HepG2 (cell line): ENCODE data around the gene PFN1. TPM values are rescaled to one million over a fixed set of nuclear protein-coding genes. Genes with fewer than 3 reads are reported as not detected.

Experiments used
- FOXJ3 ChIP-seq: sonication (generic); formaldehyde crosslinking; IDR thresholded peaks from 2 replicates; pipeline ENCODE4 v1.4.0; 2020; ENCODE audit warnings: missing genetic modification reagents, mild to moderate bottlenecking, borderline replicate concordance
- HMGXB3 ChIP-seq: sonication (generic); formaldehyde crosslinking; IDR thresholded peaks from 2 replicates; pipeline ENCODE4 v1.4.0; 2020; ENCODE audit warnings: missing genetic modification reagents, borderline replicate concordance
- NFYB ChIP-seq: sonication (generic); formaldehyde crosslinking; IDR thresholded peaks from 2 replicates; pipeline ENCODE4 v1.4.0; 2020; ENCODE audit warnings: missing genetic modification reagents
- POGK ChIP-seq: sonication (generic); formaldehyde crosslinking; conservative IDR thresholded peaks from 2 replicates; pipeline ENCODE4 v1.8.0; 2022; ENCODE audit warnings: mild to moderate bottlenecking, moderate library complexity, missing genetic modification reagents
- SMARCE1 ChIP-seq: fragments of 450-650 bp; IDR thresholded peaks from 2 replicates; pipeline ENCODE4 v1.6.1; 2017; ENCODE audit warnings: borderline replicate concordance
- ZBTB46 ChIP-seq: sonication (generic); formaldehyde crosslinking; IDR thresholded peaks from 2 replicates; pipeline ENCODE4 v1.4.0; 2020; ENCODE audit warnings: mild to moderate bottlenecking, missing genetic modification reagents, borderline replicate concordance
- ZFP62 ChIP-seq: sonication (generic); formaldehyde crosslinking; IDR thresholded peaks from 2 replicates; pipeline ENCODE4 v1.4.0; 2020; ENCODE audit warnings: missing genetic modification reagents
- ZFY ChIP-seq: sonication (generic); formaldehyde crosslinking; IDR thresholded peaks from 2 replicates; pipeline ENCODE4 v1.4.0; 2020; ENCODE audit warnings: missing genetic modification reagents
- ZNF234 ChIP-seq: sonication (generic); formaldehyde crosslinking; conservative IDR thresholded peaks from 2 replicates; pipeline ENCODE4 v1.5.1; 2020; ENCODE audit warnings: mild to moderate bottlenecking, missing genetic modification reagents
- ZNF781 ChIP-seq: sonication (generic); formaldehyde crosslinking; IDR thresholded peaks from 2 replicates; pipeline ENCODE4 v1.5.1; 2020; ENCODE audit warnings: borderline replicate concordance, mild to moderate bottlenecking, missing genetic modification reagents; ENCODE audit errors: not compliant biosample characterization
- polyA plus RNA-seq, 8 experiments: library from polyadenylated mRNA; depleted of rRNA in 3 of 8; stranded (reverse) in 7 of 8; unstranded in 1 of 8; fragments of >200 nt; fragmentation: Illumina TruSeq in 4 of 8; extraction: Trizol in 4 of 8; gene quantifications; 2 replicates each; pipeline versions ENCODE4 v1.2.1 to v1.2.3, GENCODE V29; 2011 to 2016; ENCODE audit warnings: low read depth in 4 of 8, missing spikeins in 1 of 8, mixed read lengths in 1 of 8; ENCODE audit not compliant: insufficient read depth in 1 of 8
- total RNA-seq, 5 experiments: library from RNA; depleted of rRNA; stranded (reverse); fragments of >200 nt; fragmentation: Illumina TruSeq; extraction: Trizol; gene quantifications; 2 replicates each; pipeline ENCODE4 v1.2.3, GENCODE V29; 2016; ENCODE audit warnings: low read depth in 1 of 5
- TF ChIP-seq, protein P1 (sequence below): sonication (generic); formaldehyde crosslinking; IDR thresholded peaks from 2 replicates; pipeline ENCODE4 v1.5.0; 2020; ENCODE audit warnings: mild to moderate bottlenecking, missing genetic modification reagents, borderline replicate concordance
- TF ChIP-seq, protein P2 (sequence below): sonication (generic); formaldehyde crosslinking; IDR thresholded peaks from 2 replicates; pipeline ENCODE4 v1.4.0; 2020; ENCODE audit warnings: missing genetic modification reagents, borderline replicate concordance

Gene PFN1
- total and polyA plus RNA-seq, 2 of the 13 experiments (the other 11 are each of a cell fraction or from before 2014, with no cell fraction given) = 494 to 613 TPM

DNA sequence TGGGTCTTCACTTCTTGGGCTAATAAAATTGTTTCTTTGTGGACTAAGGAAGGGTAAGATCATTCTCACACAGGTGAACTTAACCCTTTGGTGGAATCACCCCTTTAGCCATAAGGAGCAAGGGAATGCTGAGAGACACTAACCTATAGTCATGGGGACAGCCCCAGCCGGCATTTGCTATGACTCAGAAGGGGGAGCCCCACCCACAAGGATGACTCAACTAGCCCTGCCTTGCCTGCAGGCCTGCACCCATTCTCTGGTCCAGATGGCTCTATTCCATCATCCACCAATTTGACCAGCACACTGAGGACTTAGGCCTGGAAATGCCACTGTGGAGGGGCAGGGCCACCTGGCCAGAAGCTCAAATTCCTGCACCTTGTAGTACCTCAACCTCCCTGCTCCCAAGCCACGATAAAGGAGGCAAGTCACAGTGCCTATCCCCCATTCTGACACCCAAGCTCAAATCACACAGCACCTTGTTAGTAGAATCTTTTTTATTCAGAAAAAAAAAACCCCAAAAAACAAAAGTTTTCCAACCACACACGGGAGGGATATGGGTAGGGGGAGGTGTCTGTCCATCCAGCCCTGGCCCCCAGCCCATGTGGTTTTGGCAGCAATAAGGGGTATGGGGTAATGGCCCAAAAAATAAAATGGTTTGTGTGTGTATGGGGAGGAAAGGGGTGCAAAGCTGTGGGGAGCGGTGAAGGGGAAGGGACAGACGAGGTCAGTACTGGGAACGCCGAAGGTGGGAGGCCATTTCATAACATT is 3.0 kb downstream of the PFN1 start (continued):
- TF ChIP-seq, protein P1, sequence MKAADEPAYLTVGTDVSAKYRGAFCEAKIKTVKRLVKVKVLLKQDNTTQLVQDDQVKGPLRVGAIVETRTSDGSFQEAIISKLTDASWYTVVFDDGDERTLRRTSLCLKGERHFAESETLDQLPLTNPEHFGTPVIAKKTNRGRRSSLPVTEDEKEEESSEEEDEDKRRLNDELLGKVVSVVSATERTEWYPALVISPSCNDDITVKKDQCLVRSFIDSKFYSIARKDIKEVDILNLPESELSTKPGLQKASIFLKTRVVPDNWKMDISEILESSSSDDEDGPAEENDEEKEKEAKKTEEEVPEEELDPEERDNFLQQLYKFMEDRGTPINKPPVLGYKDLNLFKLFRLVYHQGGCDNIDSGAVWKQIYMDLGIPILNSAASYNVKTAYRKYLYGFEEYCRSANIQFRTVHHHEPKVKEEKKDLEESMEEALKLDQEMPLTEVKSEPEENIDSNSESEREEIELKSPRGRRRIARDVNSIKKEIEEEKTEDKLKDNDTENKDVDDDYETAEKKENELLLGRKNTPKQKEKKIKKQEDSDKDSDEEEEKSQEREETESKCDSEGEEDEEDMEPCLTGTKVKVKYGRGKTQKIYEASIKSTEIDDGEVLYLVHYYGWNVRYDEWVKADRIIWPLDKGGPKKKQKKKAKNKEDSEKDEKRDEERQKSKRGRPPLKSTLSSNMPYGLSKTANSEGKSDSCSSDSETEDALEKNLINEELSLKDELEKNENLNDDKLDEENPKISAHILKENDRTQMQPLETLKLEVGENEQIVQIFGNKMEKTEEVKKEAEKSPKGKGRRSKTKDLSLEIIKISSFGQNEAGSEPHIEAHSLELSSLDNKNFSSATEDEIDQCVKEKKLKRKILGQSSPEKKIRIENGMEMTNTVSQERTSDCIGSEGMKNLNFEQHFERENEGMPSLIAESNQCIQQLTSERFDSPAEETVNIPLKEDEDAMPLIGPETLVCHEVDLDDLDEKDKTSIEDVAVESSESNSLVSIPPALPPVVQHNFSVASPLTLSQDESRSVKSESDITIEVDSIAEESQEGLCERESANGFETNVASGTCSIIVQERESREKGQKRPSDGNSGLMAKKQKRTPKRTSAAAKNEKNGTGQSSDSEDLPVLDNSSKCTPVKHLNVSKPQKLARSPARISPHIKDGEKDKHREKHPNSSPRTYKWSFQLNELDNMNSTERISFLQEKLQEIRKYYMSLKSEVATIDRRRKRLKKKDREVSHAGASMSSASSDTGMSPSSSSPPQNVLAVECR (CRISPR knock-in tag) = 0 out of 2 replicates have a peak, but pooled peaks have one; percentile 26
- TF ChIP-seq POGK = no peak
- 0 out of 2 replicates have a peak, but pooled peaks have one; percentile 18 for TF ChIP-seq HMGXB3 (CRISPR knock-in tag)
- TF ChIP-seq, protein P2, sequence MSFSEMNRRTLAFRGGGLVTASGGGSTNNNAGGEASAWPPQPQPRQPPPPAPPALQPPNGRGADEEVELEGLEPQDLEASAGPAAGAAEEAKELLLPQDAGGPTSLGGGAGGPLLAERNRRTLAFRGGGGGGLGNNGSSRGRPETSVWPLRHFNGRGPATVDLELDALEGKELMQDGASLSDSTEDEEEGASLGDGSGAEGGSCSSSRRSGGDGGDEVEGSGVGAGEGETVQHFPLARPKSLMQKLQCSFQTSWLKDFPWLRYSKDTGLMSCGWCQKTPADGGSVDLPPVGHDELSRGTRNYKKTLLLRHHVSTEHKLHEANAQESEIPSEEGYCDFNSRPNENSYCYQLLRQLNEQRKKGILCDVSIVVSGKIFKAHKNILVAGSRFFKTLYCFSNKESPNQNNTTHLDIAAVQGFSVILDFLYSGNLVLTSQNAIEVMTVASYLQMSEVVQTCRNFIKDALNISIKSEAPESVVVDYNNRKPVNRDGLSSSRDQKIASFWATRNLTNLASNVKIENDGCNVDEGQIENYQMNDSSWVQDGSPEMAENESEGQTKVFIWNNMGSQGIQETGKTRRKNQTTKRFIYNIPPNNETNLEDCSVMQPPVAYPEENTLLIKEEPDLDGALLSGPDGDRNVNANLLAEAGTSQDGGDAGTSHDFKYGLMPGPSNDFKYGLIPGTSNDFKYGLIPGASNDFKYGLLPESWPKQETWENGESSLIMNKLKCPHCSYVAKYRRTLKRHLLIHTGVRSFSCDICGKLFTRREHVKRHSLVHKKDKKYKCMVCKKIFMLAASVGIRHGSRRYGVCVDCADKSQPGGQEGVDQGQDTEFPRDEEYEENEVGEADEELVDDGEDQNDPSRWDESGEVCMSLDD (CRISPR knock-in tag) = no peak
- no peak for TF ChIP-seq NFYB (CRISPR knock-in tag)
- no peak for TF ChIP-seq ZBTB46 (CRISPR knock-in tag)
- TF ChIP-seq ZNF234 (CRISPR knock-in tag) = no peak
- no peak for TF ChIP-seq SMARCE1
- peak; percentile 44; the same call in 1 of the 2 replicates for TF ChIP-seq ZFY
- TF ChIP-seq ZNF781 (CRISPR knock-in tag) = no peak
- TF ChIP-seq FOXJ3 = no peak
- no peak for TF ChIP-seq ZFP62 (CRISPR knock-in tag)
